OCI-M2 (cell line): ENCODE data around the gene SLC6A1.
"Not testable (repeated sequence)": the region's sequence is repeated elsewhere in the genome, so short reads cannot be mapped to it uniquely, and the experiment has no call there.

ENCODE experiments used
- DNase-seq: peaks from one replicate; lab custom pipeline; 2025; ENCODE audit not compliant: unreplicated experiment; lab: John Stamatoyannopoulos, UW

Gene SLC6A1

DNA sequence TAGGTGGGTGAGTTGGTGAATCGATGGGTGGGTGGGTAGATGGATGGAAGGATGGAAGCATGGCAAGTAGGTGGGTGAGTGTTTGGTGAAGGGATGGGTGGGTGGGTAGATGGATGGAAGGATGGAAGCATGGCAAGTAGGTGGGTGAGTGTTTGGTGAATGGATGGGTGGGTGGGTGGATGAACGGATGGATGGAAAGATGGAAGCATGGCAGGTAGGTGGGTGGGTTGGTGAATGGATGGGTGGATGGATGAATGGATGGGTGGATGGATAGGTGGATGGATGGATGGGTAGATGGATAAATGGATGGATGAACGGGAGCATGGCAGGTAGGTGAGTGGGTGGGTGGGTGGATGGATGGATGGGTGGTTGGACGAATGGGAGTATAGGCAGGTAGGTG lies 65.1 kb downstream of the SLC6A1 start:
- no peak for DNase-seq

DNA sequence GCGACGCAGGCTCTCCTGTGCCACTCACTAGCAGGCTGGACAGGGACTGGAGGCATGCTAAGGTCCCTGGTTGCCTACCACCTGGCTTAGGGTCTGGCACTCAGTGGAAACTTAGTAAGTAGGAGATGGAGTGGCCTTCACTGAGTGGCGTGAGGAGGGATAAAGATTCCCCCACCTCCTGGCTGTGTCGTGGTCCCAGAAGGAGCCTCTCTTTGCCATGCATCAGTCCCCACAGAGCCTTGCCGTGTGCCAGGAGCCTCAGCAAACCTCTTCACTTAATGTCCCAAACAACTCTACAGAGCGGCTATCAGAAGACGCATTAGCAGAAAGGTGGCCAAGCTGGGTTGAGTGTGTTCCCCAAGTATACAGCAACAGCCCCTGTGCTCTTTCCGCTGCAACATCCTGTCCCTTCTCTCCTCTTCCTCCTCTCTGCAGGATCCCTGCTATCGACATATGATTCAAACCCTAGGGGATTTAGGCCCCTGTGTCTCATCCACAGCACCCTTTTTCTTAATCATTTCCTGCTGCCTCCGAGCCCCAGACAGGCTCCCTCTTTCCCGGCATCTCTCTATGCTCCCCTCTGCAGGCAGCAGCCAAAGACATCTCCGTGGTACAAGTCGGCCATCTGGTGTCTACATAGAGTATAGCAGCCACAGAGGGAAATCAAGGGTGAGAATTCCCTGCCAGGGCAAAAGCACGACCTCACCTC lies 66.7 kb downstream of the SLC6A1 start:
- no peak for DNase-seq

DNA sequence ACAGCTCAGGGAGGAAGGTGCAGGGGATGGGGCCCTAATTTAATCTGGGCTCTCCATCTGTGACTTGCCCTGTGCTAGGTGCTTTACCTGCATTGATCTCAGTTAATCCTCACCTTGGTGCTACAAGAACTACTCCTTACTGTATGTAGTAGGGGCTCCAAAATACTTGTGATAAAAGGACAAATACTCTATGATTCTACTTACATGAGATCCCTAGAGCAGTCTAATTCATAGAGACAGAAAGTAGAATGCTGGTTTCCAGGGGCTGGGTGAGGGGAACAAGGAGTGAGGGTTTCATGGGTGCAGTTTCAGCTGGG lies 67.2 kb downstream of the SLC6A1 start:
- no peak for DNase-seq

DNA sequence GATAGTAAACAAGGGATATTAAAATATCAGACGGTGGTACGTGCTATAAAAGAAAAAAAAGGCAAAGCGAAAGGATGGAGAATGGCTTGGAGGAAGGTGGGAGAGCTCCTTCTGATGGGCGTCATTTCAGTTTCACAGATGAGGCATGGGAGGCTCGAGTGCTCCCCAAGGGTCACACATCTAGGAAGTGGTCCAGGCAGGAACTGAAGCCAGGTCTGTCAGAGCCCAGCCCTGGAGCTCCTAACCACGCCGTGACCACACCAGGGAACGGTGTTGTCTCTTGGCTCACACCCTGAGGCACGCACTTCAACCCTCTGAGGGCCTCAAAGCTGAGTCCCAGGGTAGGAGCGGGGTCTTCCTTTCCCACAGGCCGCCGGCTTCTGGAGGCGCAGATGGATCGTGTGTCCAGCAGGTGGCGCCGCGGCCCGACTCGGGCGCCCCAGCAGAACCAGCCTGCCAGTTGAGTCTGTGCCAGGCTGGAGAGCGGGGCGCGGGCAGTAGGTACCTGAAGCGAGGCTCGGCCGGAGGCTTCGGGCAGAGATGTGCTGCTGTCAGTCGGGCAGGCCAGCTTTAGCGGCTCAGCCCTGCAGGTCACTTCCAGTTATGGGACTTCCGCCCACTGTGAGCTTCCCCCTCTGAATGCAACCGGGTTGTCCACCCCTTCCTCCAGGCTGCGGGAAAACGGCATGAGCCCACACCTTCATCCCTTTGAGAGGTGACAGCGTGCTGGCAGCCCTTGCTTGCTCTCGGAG lies 68.1 kb downstream of the SLC6A1 start:
- DNase-seq, result no peak

DNA sequence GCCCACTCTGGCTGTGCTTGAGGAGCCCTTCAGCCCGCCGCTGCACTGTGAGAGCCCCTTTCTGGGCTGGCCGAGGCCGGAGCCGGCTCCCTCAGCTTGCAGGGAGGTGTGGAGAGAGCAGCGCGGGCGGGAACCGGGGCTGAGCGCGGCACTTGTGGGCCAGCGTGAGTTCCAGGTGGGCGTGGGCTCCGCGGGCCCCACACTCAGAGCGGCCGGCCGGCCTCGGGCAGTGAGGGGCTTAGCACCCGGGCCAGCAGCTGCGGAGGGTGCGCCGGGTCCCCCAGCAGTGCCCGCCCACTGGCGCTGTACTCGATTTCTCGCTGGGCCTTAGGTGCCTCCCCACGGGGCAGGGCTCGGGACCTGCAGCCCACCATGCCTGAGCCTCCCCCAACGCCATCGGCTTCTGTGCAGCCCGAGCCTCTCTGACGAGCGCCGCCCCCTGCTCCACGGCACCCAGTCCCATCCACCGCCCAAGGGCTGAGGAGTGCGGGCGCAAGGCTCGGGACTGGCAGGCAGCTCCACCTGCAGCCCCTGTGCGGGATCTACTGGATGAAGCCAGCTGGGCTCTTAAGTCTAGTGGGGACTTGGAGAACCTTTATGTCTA lies 68.8 kb downstream of the SLC6A1 start:
- not testable (repeated sequence) for DNase-seq

DNA sequence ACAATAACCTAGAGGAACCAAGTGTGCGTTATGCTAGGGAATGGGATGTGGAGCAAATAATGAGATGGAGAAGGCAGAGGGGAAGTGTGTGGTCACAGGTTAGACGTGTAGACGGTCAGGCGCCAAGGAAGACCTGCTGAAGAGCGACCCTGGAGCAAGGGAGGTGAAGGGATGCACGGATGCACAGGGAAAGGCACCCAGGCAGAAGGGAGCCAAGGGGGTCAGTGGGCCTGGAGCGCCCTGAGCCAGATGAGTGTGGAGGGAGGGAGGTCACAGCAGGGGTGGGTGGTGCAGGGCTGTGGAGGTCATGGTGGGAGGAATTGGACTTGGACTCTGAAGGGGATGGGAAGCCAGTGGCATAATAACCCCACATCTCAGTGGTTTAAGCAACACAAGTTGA lies 70.2 kb downstream of the SLC6A1 start:
- DNase-seq, result no peak

DNA sequence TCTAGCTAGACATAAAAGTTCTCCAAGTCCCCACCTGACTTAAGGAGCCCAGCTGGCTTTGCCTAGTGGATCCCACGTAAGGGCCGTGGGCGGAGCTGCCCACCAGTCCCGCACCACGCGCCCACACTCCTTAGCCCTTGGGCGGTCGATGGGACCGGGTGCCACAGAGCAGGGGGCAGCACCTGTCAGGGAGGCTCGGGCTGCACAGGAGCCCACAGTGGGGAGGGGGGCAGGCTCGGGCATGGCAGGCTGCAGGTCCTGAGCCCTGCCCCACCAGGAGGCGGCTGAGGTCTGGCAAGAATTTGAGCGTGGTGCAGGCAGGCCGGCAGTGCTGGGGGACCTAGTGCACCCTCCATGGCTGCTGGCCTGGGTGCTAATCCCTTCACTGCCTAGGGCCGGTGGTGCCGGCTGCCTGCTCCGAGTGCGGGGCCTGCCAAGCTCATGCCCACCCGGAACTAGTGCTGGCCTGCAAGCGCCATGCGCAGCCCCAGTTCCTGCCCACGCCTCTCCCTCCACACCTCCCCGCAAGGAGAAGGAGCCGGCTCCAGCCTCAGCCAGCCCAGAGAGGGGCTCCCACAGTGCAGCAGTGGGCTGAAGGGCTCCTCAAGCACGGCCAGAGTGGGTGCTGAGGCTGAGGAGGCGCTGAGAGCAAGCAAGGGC lies 78.7 kb downstream of the SLC6A1 start:
- DNase-seq, result no peak

DNA sequence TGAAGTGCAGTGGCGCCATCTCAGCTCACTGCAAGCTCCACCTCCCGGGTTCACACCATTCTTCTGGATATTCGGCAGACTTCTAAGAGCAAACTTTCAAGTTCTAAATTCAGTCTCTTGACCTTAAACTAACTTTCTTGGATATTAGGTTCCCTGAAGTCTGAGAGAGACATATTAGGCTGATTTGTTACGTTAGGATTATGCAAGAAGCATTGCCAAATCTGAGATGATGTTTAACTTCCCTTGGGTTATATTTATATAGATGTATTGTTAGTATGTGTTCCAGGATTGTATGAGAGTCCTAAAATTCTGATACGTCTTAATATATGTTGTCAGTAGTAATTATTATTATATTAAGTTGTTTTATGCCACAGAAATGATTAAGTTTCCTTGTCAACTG lies 80.1 kb downstream of the SLC6A1 start:
- no peak for DNase-seq

DNA sequence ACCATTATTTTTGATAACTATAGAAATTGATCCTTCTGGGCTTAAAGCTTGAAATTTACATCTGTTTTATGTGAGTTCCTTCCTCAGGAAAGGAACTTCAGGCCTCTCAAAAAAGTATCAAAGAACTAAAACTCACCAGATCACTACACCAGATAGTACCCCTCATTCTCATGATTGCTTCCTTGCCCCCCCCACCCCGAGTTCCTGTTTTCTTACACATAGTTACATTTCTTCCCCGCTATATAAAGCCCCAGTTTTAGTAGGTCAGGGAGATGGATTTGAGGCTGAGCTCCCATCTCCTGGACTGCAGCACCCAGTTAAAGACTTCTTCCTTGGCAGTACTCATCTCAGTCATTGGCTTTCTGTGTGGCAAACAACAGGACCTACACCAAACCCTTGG lies 81.5 kb downstream of the SLC6A1 start:
- no peak for DNase-seq

DNA sequence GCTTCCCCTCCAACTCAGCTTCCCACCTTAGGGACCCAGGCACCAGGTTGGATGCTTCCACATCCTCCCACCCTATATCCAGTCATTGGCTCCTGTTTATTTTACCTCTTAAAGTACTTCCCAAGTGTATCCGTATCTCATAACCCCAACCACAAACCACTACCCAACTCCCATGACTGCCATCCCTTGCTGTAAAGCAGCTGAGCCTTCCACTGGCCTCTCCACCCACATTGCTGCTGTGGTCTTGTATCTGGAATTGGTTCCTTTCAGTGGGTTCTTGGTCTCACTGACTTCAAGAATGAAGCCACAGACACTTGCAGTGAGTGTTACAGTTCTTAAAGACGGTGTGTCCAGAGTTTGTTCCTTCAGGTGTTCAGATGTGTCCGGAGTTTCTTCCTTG lies 81.9 kb downstream of the SLC6A1 start:
- no peak for DNase-seq

DNA sequence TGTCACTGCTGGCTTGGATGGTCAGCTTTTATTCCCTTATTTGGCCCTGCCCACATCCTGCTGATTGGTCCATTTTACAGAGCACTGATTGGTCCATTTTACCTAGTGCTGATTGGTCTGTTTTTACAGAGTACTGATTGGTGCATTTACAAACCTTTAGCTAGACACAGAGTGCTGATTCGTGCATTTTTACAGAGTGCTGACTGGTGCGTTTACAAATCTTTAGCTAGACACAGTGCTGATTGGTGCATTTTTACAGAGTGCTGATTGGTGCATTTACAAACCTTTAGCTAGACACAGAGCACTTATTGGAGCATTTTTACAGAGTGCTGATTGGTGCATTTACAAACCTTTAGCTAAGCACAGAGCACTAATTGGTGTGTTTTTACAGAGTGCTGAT lies 82.6 kb downstream of the SLC6A1 start:
- not testable (repeated sequence) for DNase-seq

DNA sequence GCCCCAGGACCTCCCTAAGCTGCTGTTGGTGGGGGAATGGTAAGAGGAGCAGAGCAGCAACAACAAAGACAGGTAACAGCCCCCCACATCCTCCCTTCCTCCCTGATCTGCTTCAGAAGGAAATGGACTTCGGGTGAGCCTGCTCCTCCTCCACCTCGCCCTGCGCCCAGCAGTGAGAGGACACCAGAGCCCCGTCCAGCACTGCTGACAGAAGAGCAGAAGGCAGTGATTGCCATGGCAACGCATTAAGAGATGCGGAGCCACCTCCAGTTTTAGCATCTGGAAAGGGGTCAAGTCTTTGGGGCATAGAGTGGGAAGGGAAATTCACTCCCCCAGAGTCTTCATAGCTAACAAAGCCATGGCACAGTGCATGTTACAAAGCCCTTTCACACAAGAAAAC lies 84.2 kb downstream of the SLC6A1 start:
- no peak for DNase-seq

DNA sequence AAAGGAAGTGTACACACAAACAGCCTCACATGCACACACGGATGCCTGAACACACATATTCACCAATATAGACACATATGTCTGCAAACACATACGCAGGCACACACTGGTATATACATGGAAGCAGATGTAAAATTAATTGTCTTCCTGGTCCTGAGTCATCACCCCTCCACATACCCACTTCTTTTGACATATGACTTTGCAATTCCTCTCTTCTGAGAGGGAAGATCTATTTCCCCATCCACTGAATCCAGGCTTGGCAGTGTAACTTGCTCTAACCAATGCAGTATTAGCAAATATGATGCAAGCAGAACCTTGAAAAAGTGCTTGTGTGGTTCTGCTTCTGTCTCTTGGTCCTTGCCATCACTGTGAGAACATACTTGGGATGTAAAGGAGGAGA lies 84.9 kb downstream of the SLC6A1 start:
- no peak for DNase-seq

DNA sequence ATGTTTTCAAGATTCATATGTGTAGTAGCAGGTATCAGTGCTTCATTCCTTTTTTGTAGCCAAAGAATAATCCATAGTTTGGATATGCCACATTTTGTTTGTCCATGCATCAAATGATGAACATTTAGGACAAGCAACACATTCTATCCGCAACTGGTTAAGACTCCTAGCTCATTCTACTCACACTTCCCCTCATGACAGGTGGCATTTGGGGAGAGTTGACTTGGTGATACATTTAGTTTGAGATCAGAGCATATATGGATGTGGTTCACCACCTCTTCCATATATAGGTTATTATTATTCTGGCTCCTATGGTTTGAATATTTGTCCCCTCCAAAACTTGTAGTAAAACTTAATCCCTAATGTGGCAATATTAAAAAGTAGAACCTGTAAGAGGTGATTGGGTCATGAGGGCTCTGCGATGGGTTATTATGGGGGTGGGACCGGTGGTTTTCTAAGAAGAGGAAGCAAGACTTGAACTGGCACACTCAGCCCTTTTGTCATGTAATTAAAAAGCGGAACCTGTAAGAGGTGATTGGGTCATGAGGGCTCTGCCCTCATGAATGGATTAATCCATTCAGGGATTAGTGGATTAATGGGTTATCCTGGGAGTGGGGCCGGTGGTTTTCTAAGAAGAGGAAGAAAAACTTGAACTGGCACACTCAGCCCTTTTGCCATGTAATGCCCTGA lies 86.4 kb downstream of the SLC6A1 start:
- DNase-seq, result no peak

DNA sequence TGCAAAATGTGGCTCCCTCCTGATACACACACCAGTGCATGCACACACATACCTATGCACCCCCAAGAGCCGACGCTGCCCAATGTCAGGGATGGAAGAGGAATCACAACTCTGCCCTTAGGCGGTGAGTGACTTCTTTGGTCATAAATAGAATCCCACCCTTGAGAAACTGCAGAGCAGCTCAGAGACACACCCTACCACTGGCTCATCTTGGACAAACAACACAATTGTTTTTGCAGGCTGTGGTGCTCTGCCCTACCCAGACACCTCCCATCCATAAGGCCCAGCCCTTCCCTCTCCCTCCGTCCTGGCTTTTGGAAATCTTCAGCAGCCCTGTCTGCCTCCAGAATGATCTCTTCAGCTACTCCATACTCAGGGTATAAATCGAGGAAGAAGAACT lies 87.9 kb downstream of the SLC6A1 start:
- no peak for DNase-seq

DNA sequence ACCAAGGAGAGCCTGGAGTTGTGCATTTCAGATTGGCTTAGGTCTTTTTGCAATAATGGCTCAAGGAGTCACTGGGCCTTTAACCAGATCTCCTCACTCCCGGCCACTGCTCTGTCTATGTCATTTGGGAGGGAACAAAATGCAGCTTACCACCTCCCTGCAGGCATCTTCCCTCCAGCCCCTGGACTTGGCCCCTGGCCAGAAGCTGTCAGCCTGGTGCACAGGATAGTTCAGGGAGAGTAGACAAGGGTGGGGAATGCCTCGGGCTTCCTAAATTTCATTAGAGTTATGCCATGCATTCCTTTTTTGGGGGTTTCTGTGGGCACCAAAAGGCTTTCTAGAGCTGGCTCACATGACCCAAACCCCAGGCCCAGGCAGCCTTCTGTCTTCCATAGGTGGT lies 91.5 kb downstream of the SLC6A1 start:
- DNase-seq, result no peak

DNA sequence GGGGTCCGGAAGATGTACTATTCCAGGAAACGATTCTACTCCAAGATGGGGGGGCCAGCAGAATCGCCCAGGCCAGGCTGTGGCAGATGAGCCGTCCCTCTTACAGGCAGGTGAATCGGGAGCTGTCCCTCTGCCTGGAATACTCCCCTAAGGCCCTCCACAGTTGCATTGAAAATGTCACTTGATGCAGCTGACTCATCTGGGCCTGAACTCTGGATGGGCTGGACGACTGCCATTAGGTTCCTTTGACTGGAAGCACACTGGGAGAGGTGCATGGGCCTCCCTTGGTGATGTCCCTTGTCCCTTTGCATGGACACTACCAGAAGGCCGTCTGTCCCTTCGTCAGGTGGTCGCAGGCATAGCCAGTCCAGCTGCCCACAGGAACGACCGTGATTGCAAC lies 92.1 kb downstream of the SLC6A1 start:
- DNase-seq, result no peak

DNA sequence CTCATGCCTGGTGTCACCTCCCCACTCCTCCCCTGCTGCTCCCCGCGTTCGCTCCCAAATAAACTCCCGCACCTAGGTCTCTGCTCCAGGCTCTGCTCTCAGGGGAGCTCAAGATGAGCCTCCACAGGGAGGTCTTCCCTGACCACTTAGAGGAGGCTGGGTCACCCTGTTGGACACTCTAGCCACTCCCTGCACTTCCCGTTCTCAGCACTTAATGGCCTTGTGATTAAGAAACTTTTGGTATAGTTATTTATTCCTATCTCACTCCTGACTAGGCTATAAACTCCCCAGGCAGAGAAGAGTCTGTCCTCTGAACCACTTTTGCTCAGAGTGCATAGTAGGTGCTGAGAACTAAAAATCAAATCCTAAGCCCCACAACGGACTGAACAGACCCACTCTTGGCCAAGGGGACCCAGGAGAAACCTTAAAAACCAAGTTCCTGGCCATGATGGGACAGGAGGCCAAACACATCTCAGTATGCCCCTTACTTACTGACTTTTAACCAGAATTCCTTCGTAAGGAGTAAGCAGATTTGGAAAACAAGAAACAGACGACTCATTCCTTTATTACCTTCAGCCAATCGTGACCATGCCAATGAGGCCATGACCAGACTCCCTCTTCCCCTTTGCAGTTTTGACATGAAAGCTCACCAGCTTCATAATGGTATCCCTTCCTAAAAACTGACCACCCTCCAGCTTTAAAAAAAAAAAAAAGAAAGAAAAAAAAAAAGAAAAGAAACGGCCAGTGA lies 92.7 kb downstream of the SLC6A1 start:
- no peak for DNase-seq

DNA sequence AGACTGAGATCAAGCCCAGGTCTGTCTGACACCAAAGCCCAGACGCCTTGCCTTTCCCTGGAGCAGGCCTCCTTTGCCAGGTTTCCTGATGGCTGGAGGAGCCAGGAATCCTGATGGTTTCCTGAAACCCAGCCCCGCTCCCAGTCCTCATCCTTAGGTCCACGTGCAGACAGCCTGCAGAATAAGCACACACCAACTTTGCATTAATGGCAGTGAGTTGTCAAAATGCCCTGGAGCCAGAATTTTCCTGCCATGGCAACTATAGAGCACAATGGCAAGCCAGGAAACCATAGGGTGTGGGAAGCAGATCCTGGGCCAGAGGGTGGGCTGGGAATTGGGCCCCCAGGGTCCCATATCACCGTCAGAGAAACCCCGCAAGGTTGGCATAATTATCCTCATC lies 94.3 kb downstream of the SLC6A1 start:
- DNase-seq, result no peak

DNA sequence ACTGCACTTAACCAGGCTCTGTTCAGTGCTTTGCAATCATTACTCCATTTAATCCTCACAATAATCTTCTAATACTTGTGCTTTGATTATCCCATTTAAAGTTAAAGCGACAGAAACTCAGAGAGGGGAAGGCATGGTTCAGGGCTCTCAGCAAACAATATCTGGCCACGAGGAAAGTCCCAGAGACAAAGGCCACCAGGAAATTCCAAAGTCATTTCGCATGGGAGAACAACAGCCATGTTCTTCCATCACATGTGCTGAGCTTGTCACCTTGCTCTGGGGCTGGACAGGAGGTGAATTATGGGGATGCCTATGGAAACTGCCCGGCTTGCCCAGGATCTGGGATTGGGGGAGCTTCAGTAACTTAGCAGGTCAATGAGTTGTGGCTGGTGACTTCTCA lies 95.5 kb downstream of the SLC6A1 start:
- no peak for DNase-seq

DNA sequence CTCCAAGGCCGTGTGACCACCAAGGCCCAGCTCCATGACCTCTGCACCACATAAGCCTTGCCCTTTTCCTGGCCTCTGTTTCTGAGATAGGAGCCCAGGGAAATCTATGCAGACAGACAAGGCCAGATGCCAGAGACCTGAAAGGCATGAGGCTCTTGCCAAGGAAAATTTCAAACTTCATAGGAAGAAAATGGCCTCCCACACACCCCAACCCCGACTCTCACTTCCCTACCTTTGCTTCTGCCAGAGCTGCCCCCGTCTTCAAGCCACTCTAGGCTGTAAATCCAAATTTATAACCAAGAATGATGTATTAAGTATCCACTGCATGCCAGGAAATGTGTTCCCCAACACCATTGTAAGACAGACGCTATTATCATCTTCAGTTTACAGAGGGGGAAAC lies 96.3 kb downstream of the SLC6A1 start:
- no peak for DNase-seq
